CD8-positive, alpha-beta memory T cell (primary cell): ENCODE data around the gene MAPK8IP1. TPM values are rescaled to one million over a fixed set of nuclear protein-coding genes. Genes with fewer than 3 reads are reported as not detected.

ENCODE experiments used
- CTCF ChIA-PET: fragments of 350-600 bp; sonication (Branson Sonifier 250); formaldehyde crosslinking; loops from one replicate; lab custom pipeline; 2021; ENCODE audit warnings: antibody characterized with exemption; lab: Charles Lee
- POLR2A ChIA-PET: fragments of 350-600 bp; sonication (Branson Sonifier 250); formaldehyde crosslinking; loops from one replicate; lab custom pipeline; 2021; ENCODE audit warnings: antibody characterized with exemption; lab: Charles Lee
- DNase-seq, 5 donors: peaks; one replicate each; pipeline versions ENCODE4 v3.0.0 to v3.0.0-alpha.2; 2020 to 2022; ENCODE audit warnings: mixed read lengths in 1 of 5
- H3K27ac ChIP-seq: one replicate; pipeline ENCODE4 v1.7.0; 2013; ENCODE audit warnings: low read depth, mild to moderate bottlenecking, low read length, moderate library complexity
- H3K27me3 ChIP-seq: 2 replicates; pipeline ENCODE4 v1.7.0; 2013; ENCODE audit warnings: low read length, mild to moderate bottlenecking; ENCODE audit not compliant: insufficient read depth, poor library complexity, severe bottlenecking
- H3K36me3 ChIP-seq: 2 replicates; pipeline ENCODE4 v1.7.0; 2013; ENCODE audit warnings: mild to moderate bottlenecking, low read length, moderate library complexity; ENCODE audit not compliant: insufficient read depth
- H3K4me1 ChIP-seq: 2 replicates; pipeline ENCODE4 v1.7.0; 2013; ENCODE audit warnings: mild to moderate bottlenecking, low read length, moderate library complexity; ENCODE audit not compliant: insufficient read depth
- H3K4me3 ChIP-seq: 2 replicates; pipeline ENCODE4 v1.7.0; 2013; ENCODE audit warnings: mild to moderate bottlenecking, low read length
- H3K9me3 ChIP-seq: 2 replicates; pipeline ENCODE4 v1.7.0; 2013; ENCODE audit warnings: mild to moderate bottlenecking, low read length
- H3K27ac Mint-ChIP-seq, 8 donors: one replicate each; pipeline ENCODE4 v1.8.0; 2020 to 2021; ENCODE audit warnings: mixed read lengths in 8 of 8, mild to moderate bottlenecking in 6 of 8, inconsistent platforms in 3 of 8, moderate library complexity in 3 of 8
- H3K27me3 Mint-ChIP-seq, 2 donors: one replicate each; pipeline ENCODE4 v1.8.0; 2020 to 2021; ENCODE audit warnings: mixed read lengths in 2 of 2, mild to moderate bottlenecking in 1 of 2, moderate library complexity in 1 of 2
- H3K36me3 Mint-ChIP-seq, 3 donors: one replicate each; pipeline ENCODE4 v1.8.0; 2020 to 2021; ENCODE audit warnings: mixed read lengths in 3 of 3, inconsistent platforms in 1 of 3, mild to moderate bottlenecking in 1 of 3
- H3K4me1 Mint-ChIP-seq, 3 donors: one replicate each; pipeline ENCODE4 v1.8.0; 2020 to 2021; ENCODE audit warnings: mixed read lengths in 3 of 3, inconsistent platforms in 1 of 3, mild to moderate bottlenecking in 1 of 3
- H3K4me3 Mint-ChIP-seq, 7 donors: one replicate each; pipeline ENCODE4 v1.8.0; 2020 to 2021; ENCODE audit warnings: mixed read lengths in 7 of 7, mild to moderate bottlenecking in 6 of 7, moderate library complexity in 4 of 7, inconsistent platforms in 2 of 7
- H3K9me3 Mint-ChIP-seq, 5 donors: one replicate each; pipeline ENCODE4 v1.8.0; 2020 to 2022; ENCODE audit warnings: mixed read lengths in 5 of 5, mild to moderate bottlenecking in 3 of 5, moderate library complexity in 2 of 5, inconsistent platforms in 1 of 5
- polyA plus RNA-seq: library from polyadenylated mRNA; unstranded; fragments of 300-500 nt; fragmentation: Illumina TruSeq; gene quantifications from one replicate; pipeline ENCODE4 v1.2.3, GENCODE V29; 2021
- total RNA-seq, 2 experiments: library from RNA; stranded (reverse); gene quantifications; one replicate each; pipeline ENCODE4 v1.2.3, GENCODE V29; 2021

The MAPK8IP1 gene
- total and polyA plus RNA-seq, 3 experiments from 2014 or later = 0.23 to 1.1 (median 0.98) TPM

GRCh38 chr11:45877845-45878244 is 7.6 kb upstream of the MAPK8IP1 start:
- POLR2A ChIA-PET = no interaction called here
- Mint-ChIP-seq H3K27me3 (no peaks in the 10 kb centered on the region), H3K36me3 (peaks cover 28 to 85% (median 37%) of the 10 kb centered on the region in 3 donors), H3K4me1 (no peaks in the 10 kb centered on the region), H3K4me3 (no peak overlapping the region), H3K9me3 (no peaks in the 10 kb centered on the region), H3K27ac (no peak overlapping the region)
- H3K36me3 ChIP-seq = peaks cover 46% of the 10 kb centered on the region
- no peaks in the 10 kb centered on the region for H3K9me3 ChIP-seq
- H3K27me3 ChIP-seq = no peaks in the 10 kb centered on the region
- CTCF ChIA-PET = no interaction called here
- DNase-seq = no peak
- H3K4me1 ChIP-seq = no peaks in the 10 kb centered on the region
- H3K27ac ChIP-seq = no peak overlapping the region
- H3K4me3 ChIP-seq = no peak overlapping the region

- no peaks in the 10 kb centered on the region for H3K9me3 Mint-ChIP-seq
- CTCF ChIA-PET = no interaction called here
- Histone ChIP-seq H3K4me1 (peaks cover 4% of the 10 kb centered on the region), H3K27me3 (no peaks in the 10 kb centered on the region), H3K36me3 (peaks cover 37% of the 10 kb centered on the region), H3K27ac (no peak overlapping the region), H3K4me3 (no peak overlapping the region), H3K9me3 (no peaks in the 10 kb centered on the region)
- H3K4me1 Mint-ChIP-seq = peaks cover 7 to 8% (median 7%) of the 10 kb centered on the region in 3 donors
- H3K36me3 Mint-ChIP-seq = peaks cover 28 to 67% (median 30%) of the 10 kb centered on the region in 3 donors
- POLR2A ChIA-PET = no interaction called here
- no peak overlapping the region for H3K4me3 Mint-ChIP-seq
- peak overlapping the region in 1 of 8 donors; percentile 19 for H3K27ac Mint-ChIP-seq
- H3K27me3 Mint-ChIP-seq = peaks cover 0 to 2% of the 10 kb centered on the region in 2 donors
- no peak for DNase-seq
Measured at GRCh38 chr11:45879803-45880686, 5.4 kb upstream of the MAPK8IP1 start.

- H3K36me3 Mint-ChIP-seq = peaks cover 27 to 58% (median 28%) of the 10 kb centered on the region in 3 donors
- H3K27ac Mint-ChIP-seq = no peak overlapping the region
- H3K4me1 ChIP-seq = peaks cover 6% of the 10 kb centered on the region
- no peaks in the 10 kb centered on the region for H3K9me3 ChIP-seq
- peaks cover 10 to 11% (median 10%) of the 10 kb centered on the region in 3 donors for H3K4me1 Mint-ChIP-seq
- no peak overlapping the region for H3K4me3 ChIP-seq
- DNase-seq = no peak
- peak overlapping the region in 1 of 7 donors; percentile 40 for H3K4me3 Mint-ChIP-seq
- H3K27me3 ChIP-seq = no peaks in the 10 kb centered on the region
- peaks cover 29% of the 10 kb centered on the region for H3K36me3 ChIP-seq
- no peak overlapping the region for H3K27ac ChIP-seq
- H3K27me3 Mint-ChIP-seq = peaks cover 0 to 2% of the 10 kb centered on the region in 2 donors
- no peaks in the 10 kb centered on the region for H3K9me3 Mint-ChIP-seq
- ChIA-PET CTCF (no interaction called here), POLR2A (no interaction called here)
Measured at GRCh38 chr11:45880772-45881570, 4.5 kb upstream of the MAPK8IP1 start.

GRCh38 chr11:45881708-45882368 is 3.6 kb upstream of the MAPK8IP1 start:
- ChIA-PET CTCF (no interaction called here), POLR2A (no interaction called here)
- no peak for DNase-seq
- no peaks in the 10 kb centered on the region for H3K9me3 ChIP-seq
- H3K27me3 Mint-ChIP-seq = peaks cover 0 to 2% of the 10 kb centered on the region in 2 donors
- no peak overlapping the region for H3K4me3 Mint-ChIP-seq
- H3K27me3 ChIP-seq = no peaks in the 10 kb centered on the region
- H3K9me3 Mint-ChIP-seq = no peaks in the 10 kb centered on the region
- H3K36me3 Mint-ChIP-seq = peaks cover 22 to 49% (median 24%) of the 10 kb centered on the region in 3 donors
- no peak overlapping the region for H3K4me3 ChIP-seq
- peaks cover 29% of the 10 kb centered on the region for H3K36me3 ChIP-seq
- H3K4me1 ChIP-seq = peaks cover 6% of the 10 kb centered on the region
- no peak overlapping the region for H3K27ac ChIP-seq
- H3K4me1 Mint-ChIP-seq = peaks cover 10 to 11% (median 10%) of the 10 kb centered on the region in 3 donors
- no peak overlapping the region for H3K27ac Mint-ChIP-seq

GRCh38 chr11:45884596-45885185 is 760 bp upstream of the MAPK8IP1 start:
- Mint-ChIP-seq H3K27ac (peak overlapping the region in 3 of 8 donors; percentile 32 to 54 (median 51)), H3K9me3 (no peaks in the 10 kb centered on the region), H3K36me3 (peaks cover 12 to 25% (median 12%) of the 10 kb centered on the region in 3 donors), H3K27me3 (peaks cover 0 to 4% of the 10 kb centered on the region in 2 donors), H3K4me1 (peaks cover 10 to 11% (median 10%) of the 10 kb centered on the region in 3 donors), H3K4me3 (peak overlapping the region; percentile 65 to 92 (median 74))
- H3K27me3 ChIP-seq = no peaks in the 10 kb centered on the region
- no peak overlapping the region for H3K27ac ChIP-seq
- POLR2A ChIA-PET = no interaction called here
- H3K9me3 ChIP-seq = no peaks in the 10 kb centered on the region
- DNase-seq = no peak
- H3K36me3 ChIP-seq = peaks cover 12% of the 10 kb centered on the region
- CTCF ChIA-PET = interaction anchor here (1.2 to 1.5 kb wide), 2 partner anchors 9 to 79 kb away, joined by 3 to 4 read pairs; no protein-coding TSS in a partner anchor
- H3K4me1 ChIP-seq = peaks cover 6% of the 10 kb centered on the region
- peak overlapping the region; percentile 55 for H3K4me3 ChIP-seq

GRCh38 chr11:45885921-45886721 is 670 bp downstream of the MAPK8IP1 start:
- no peaks in the 10 kb centered on the region for H3K36me3 ChIP-seq
- peaks cover 0 to 11% (median 5%) of the 10 kb centered on the region in 3 donors for H3K36me3 Mint-ChIP-seq
- peaks cover 10 to 11% (median 10%) of the 10 kb centered on the region in 3 donors for H3K4me1 Mint-ChIP-seq
- peak overlapping the region in 5 of 7 donors; percentile 12 to 51 (median 32) for H3K4me3 Mint-ChIP-seq
- H3K4me3 ChIP-seq = no peak overlapping the region
- no peaks in the 10 kb centered on the region for H3K9me3 Mint-ChIP-seq
- POLR2A ChIA-PET = no interaction called here
- no peak overlapping the region for H3K27ac ChIP-seq
- no peaks in the 10 kb centered on the region for H3K27me3 ChIP-seq
- no peak for DNase-seq
- no peaks in the 10 kb centered on the region for H3K9me3 ChIP-seq
- CTCF ChIA-PET = interaction anchor here (1.0 kb wide), 1 partner anchor 16 kb away, joined by 3 read pairs; no protein-coding TSS in a partner anchor
- peaks cover 5 to 7% of the 10 kb centered on the region in 2 donors for H3K27me3 Mint-ChIP-seq
- peaks cover 6% of the 10 kb centered on the region for H3K4me1 ChIP-seq
- no peak overlapping the region for H3K27ac Mint-ChIP-seq
